IMR-90 (cell line): ENCODE data around the gene TRPM8. TPM values are rescaled to one million over a fixed set of nuclear protein-coding genes. Genes with fewer than 3 reads are reported as not detected.

Experiments
- ATAC-seq: fragments of 200-7000 bp; cut with Tn5 transposase; 2 replicates; pipeline ENCODE4 v1.9.1; 2020; ENCODE audit warnings: low read depth, mild to moderate bottlenecking, moderate library complexity
- BruUV-seq: library from RNA; stranded (reverse); fragments of 400-500 nt; replicated peaks from 2 replicates; lab custom pipeline; 2021; lab: Mats Ljungman, UMichigan
- CTCF ChIA-PET: fragments of 300-600 bp; formaldehyde crosslinking; extraction: SDS; loops from one replicate; lab custom pipeline; 2021; ENCODE audit warnings: antibody characterized with exemption; lab: Yijun Ruan, JAX
- POLR2A ChIA-PET: fragments of 300-600 bp; sonication (Branson Sonifier 250); formaldehyde crosslinking; loops from one replicate; lab custom pipeline; 2022; ENCODE audit warnings: antibody characterized with exemption; ENCODE audit not compliant: unreplicated experiment; lab: Charles Lee
- DNase-seq: peaks from one replicate; pipeline ENCODE4 v3.0.0; 2013
- H2AFZ ChIP-seq: replicated peaks from 2 replicates; pipeline ENCODE3; 2013; ENCODE audit warnings: low read length, mild to moderate bottlenecking; ENCODE audit not compliant: poor library complexity
- H2AK5ac ChIP-seq: 2 replicates; pipeline ENCODE4 v1.6.1; 2013; ENCODE audit warnings: low read depth, low read length, inconsistent platforms
- H2AK9ac ChIP-seq: replicated peaks from 2 replicates; pipeline ENCODE3; 2013; ENCODE audit warnings: mild to moderate bottlenecking, low read depth, low read length, moderate library complexity; ENCODE audit not compliant: poor library complexity
- H2BK120ac ChIP-seq: 2 replicates; pipeline ENCODE4 v1.6.1; 2013; ENCODE audit warnings: low read depth, low read length, inconsistent platforms
- H2BK15ac ChIP-seq: 3 replicates; pipeline ENCODE4 v1.6.1; 2013; ENCODE audit warnings: low read depth, low read length, inconsistent platforms
- H2BK20ac ChIP-seq: 2 replicates; pipeline ENCODE4 v1.6.1; 2013; ENCODE audit warnings: low read depth, mild to moderate bottlenecking, inconsistent platforms, low read length, moderate library complexity
- H2BK5ac ChIP-seq: 2 replicates; pipeline ENCODE4 v1.6.1; 2013; ENCODE audit warnings: mild to moderate bottlenecking, low read depth, low read length, inconsistent platforms; ENCODE audit not compliant: poor library complexity, severe bottlenecking
- H3K14ac ChIP-seq: replicated peaks from 2 replicates; pipeline ENCODE4 v1.6.1; 2013; ENCODE audit warnings: low read depth, low read length, inconsistent platforms
- H3K18ac ChIP-seq: 2 replicates; pipeline ENCODE4 v1.6.1; 2013; ENCODE audit warnings: low read depth, low read length, control low read depth
- H3K23ac ChIP-seq: 2 replicates; pipeline ENCODE4 v1.6.1; 2013; ENCODE audit warnings: low read depth, low read length, inconsistent platforms
- H3K27ac ChIP-seq: 2 replicates; pipeline ENCODE4 v1.5.1; 2013; ENCODE audit warnings: mild to moderate bottlenecking, control low read depth, low read length; ENCODE audit not compliant: insufficient read depth
- H3K27me3 ChIP-seq: 2 replicates; pipeline ENCODE4 v1.6.1; 2013; ENCODE audit warnings: low read length; ENCODE audit not compliant: control insufficient read depth, insufficient read depth
- H3K36me3 ChIP-seq: 2 replicates; pipeline ENCODE4 v1.6.1; 2013; ENCODE audit warnings: low read length, mixed read lengths; ENCODE audit not compliant: control insufficient read depth, insufficient read depth
- H3K4ac ChIP-seq: 2 replicates; pipeline ENCODE4 v1.6.1; 2013; ENCODE audit warnings: low read depth, low read length, inconsistent platforms
- H3K4me1 ChIP-seq: 2 replicates; pipeline ENCODE4 v1.6.1; 2013; ENCODE audit warnings: low read length, mixed read lengths; ENCODE audit not compliant: control insufficient read depth, insufficient read depth
- H3K4me2 ChIP-seq: 2 replicates; pipeline ENCODE4 v1.6.1; 2013; ENCODE audit warnings: low read depth, mild to moderate bottlenecking, control low read depth, low read length, moderate library complexity
- H3K4me3 ChIP-seq: 2 replicates; pipeline ENCODE4 v1.5.1; 2013; ENCODE audit warnings: low read depth, mild to moderate bottlenecking, control low read depth, low read length, moderate library complexity; ENCODE audit not compliant: insufficient read depth
- H3K56ac ChIP-seq: 2 replicates; pipeline ENCODE4 v1.6.1; 2013; ENCODE audit warnings: low read length, inconsistent platforms; ENCODE audit not compliant: insufficient read depth; ENCODE audit errors: extremely low read depth
- H3K79me1 ChIP-seq, 2 experiments: 2 replicates each; pipeline ENCODE4 v1.6.1; 2013; ENCODE audit warnings: low read length in 2 of 2, inconsistent platforms in 1 of 2, low read depth in 1 of 2
- H3K9ac ChIP-seq: 2 replicates; pipeline ENCODE4 v1.6.1; 2013; ENCODE audit warnings: low read depth, low read length, control low read depth
- H3K9me1 ChIP-seq: 2 replicates; pipeline ENCODE4 v1.6.1; 2013; ENCODE audit warnings: low read length, inconsistent platforms; ENCODE audit not compliant: insufficient read depth
- H3K9me3 ChIP-seq: 2 replicates; pipeline ENCODE4 v1.6.1; 2013; ENCODE audit warnings: low read length; ENCODE audit not compliant: control insufficient read depth, insufficient read depth
- H4K20me1 ChIP-seq: 2 replicates; pipeline ENCODE4 v1.6.1; 2013; ENCODE audit warnings: low read length, inconsistent platforms; ENCODE audit not compliant: insufficient read depth
- H4K5ac ChIP-seq: 2 replicates; pipeline ENCODE4 v1.6.1; 2013; ENCODE audit warnings: mild to moderate bottlenecking, low read depth, low read length, control low read depth
- H4K8ac ChIP-seq, 2 experiments: 2 replicates each; pipeline ENCODE4 v1.6.1; 2013; ENCODE audit warnings: low read depth in 2 of 2, low read length in 2 of 2, control low read depth in 1 of 2, inconsistent platforms in 1 of 2
- H4K91ac ChIP-seq: 2 replicates; pipeline ENCODE4 v1.6.1; 2013; ENCODE audit warnings: low read depth, low read length, inconsistent platforms; ENCODE audit not compliant: insufficient read depth
- MXI1 ChIP-seq: IDR thresholded peaks from 2 replicates; pipeline ENCODE4 v1.6.1; 2012; ENCODE audit warnings: low read depth, mild to moderate bottlenecking, low read length, moderate library complexity, borderline replicate concordance
- RCOR1 ChIP-seq: IDR thresholded peaks from 2 replicates; pipeline ENCODE4 v1.6.1; 2012; ENCODE audit warnings: mild to moderate bottlenecking, low read length, improper control_type of control experiment; ENCODE audit not compliant: insufficient replicate concordance
- RFX5 ChIP-seq: IDR thresholded peaks from 2 replicates; pipeline ENCODE4 v1.8.0; 2012; ENCODE audit warnings: low read depth, mild to moderate bottlenecking, low read length, moderate library complexity
- WGBS, 2 experiments: methylation state at CpG; one replicate each; pipeline versions ENCODE4 v1.1.5 to v1.1.7; 2013; ENCODE audit warnings: missing lambda C conversion rate in 2 of 2; ENCODE audit not compliant: insufficient read length in 1 of 2; ENCODE audit errors: extremely low coverage in 2 of 2; 5-methylcytosine and 5-hydroxymethylcytosine counted together
- dilution Hi-C: fragments of 300-500 bp; cut with HindIII; formaldehyde crosslinking; loops from one replicate; pipeline ENCODE4 v1.14.3; 2018; ENCODE audit warnings: low sequenced_read_pairs; ENCODE audit not compliant: unreplicated experiment
- in situ Hi-C: fragments of 300-500 bp; cut with MboI; formaldehyde crosslinking; loops from 3 replicates; pipeline ENCODE4 v1.14.3; 2019; ENCODE audit warnings: low sequenced_read_pairs, inconsistent platforms, mixed read lengths
- intact Hi-C: fragments of 100-400 bp; cut with micrococcal nuclease; formaldehyde crosslinking; loops from 2 replicates; pipeline ENCODE4 v1.10.0; 2022
- polyA plus RNA-seq, 3 experiments: library from polyadenylated mRNA; depleted of rRNA; stranded (reverse); fragments of >200 nt; gene quantifications; 2 replicates each; pipeline ENCODE4 v1.2.3, GENCODE V29; 2012; ENCODE audit warnings: low replicate concordance in 1 of 3
- total RNA-seq: library from RNA; depleted of rRNA; stranded (reverse); fragments of >200 nt; gene quantifications from 2 replicates; pipeline ENCODE4 v1.2.3, GENCODE V29; 2012

Gene TRPM8
- total and polyA plus RNA-seq, 2 of the 4 experiments (the other 2 are of a cell fraction): not detected

- Histone ChIP-seq H4K5ac (no peak overlapping the region), H2AK9ac (no peak overlapping the region), H3K56ac (no peak overlapping the region), H2BK20ac (no peak overlapping the region), H3K9me1 (no peaks in the 10 kb centered on the region), H3K9me3 (0 out of 2 replicates have a peak, but pooled peaks cover 2% of the 10 kb centered on the region), H2BK15ac (no peak overlapping the region), H3K27me3 (peaks cover 22% of the 10 kb centered on the region), H3K36me3 (no peaks in the 10 kb centered on the region), H2AFZ (no peak overlapping the region), H3K4me3 (no peak overlapping the region), H3K4ac (no peak overlapping the region), H3K14ac (no peak overlapping the region), H4K20me1 (no peaks in the 10 kb centered on the region), H3K4me1 (no peaks in the 10 kb centered on the region), H4K8ac (no peak overlapping the region), H3K79me1 (no peaks in the 10 kb centered on the region), H4K91ac (no peak overlapping the region), H2BK5ac (no peak overlapping the region), H2AK5ac (no peak overlapping the region), H3K4me2 (no peak overlapping the region), H2BK120ac (no peak overlapping the region), H3K18ac (no peak overlapping the region), H3K23ac (no peak overlapping the region), H3K9ac (no peak overlapping the region), H3K27ac (no peak overlapping the region)
- intact Hi-C loops (no loop called here), in situ Hi-C loops (no loop called here), dilution Hi-C loops (no loop called here)
- BruUV-seq: no TSS peak
- ATAC-seq (no peak), DNase-seq (no peak)
- CTCF ChIA-PET: no interaction called here
- no CpG with 5 or more reads among the region's 4 CpGs for WGBS, 2 experiments
- TF ChIP-seq MXI1 (no peak), RCOR1 (no peak), RFX5 (no peak)
- POLR2A ChIA-PET: no interaction called here
Observed at GRCh38 chr2:234058881-234059280, 141.7 kb downstream of the TRPM8 start.
